Fibroblast of skin of abdomen (primary cell): Measurements from ENCODE around the gene FRAS1.
"Not testable (repeated sequence)": the region's sequence is repeated elsewhere in the genome, so short reads cannot be mapped to it uniquely, and the experiment has no call there.

Source experiments
- DNase-seq: peaks from one replicate; pipeline ENCODE4 v3.0.0-alpha.2; 2013

Gene FRAS1

DNA sequence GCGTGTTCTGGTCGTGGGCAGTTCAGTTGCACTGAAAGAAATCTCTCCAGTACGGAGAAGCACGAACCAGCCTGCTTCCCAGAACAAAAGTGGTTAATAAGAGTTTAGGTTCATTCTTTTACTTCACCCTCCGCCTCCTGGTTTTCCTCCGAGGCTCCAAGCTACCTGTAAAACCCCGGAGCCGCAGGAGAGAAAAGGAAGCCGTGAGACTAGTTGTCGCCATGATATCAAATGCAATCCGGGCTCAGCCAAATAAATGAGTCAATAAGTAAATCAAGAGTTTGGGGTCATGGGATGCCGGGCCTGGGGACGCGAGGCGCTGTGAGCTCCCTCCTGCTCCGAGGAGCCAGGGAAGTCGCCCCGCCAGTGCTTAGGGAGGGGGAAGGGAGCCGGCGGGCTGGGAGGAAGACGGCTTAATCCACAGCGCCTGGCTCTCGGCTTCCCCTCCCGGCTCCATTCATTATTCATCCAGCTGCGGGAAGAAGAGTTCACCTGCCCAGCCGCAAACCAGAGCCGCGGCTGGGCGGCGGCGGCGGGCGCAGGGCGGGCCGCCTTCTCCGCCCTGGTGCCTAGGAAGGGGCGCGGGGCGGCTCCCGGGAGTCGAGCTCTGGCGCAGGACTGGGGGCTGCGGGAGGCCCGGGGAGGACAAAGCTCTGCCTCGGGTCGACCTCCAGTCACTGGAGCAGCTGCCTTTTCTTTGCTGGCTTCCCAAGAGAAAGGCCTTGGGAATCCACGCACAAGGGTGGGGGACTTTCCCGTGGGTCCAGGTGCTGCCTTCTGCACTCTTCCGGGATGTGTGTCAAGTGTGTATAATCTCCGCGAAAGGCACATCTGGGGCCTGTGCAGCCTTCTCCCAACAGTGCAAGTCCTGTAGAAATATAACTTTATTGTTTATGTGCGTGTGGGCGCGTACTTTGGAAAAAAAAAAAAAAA is 1.7 kb downstream of the FRAS1 start:
- peak; percentile 47 for DNase-seq

DNA sequence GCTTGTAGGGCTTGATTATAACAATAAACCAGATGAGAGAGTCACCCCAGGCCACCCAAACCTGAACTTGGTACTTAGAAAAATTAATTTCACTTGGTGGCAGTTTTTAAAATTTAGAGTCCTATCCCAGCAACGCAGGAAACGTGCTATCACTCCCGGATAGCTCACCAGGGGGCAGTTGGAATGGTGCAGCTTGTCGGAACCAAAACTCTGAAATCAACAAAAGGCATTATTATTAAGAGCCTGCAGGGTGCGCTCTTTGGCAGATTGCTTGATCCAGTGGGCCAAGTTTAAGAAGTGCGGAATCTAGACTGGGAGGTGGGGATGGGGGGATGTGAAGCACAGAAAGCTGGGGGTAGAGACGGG is 2.4 kb downstream of the FRAS1 start:
- DNase-seq = peak; percentile 80

DNA sequence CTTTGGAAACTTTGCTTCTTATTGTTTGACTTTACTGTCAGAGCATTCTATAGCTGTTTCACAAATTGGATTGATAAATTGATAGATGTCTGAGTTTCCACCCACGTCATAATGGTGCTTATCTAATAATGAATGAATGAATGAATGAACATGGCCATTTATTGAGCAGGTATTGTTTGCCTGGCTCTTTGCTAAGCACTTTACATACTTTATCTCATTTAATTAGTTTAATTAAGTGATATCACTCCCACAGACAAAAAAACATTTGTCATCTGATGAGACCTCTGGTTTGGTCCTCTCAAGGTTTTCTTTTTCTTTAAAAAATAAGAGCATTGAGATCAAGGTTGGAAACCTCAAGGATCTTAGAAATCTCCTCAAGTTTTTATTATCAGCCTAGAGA is 2.8 kb downstream of the FRAS1 start:
- DNase-seq = no peak

DNA sequence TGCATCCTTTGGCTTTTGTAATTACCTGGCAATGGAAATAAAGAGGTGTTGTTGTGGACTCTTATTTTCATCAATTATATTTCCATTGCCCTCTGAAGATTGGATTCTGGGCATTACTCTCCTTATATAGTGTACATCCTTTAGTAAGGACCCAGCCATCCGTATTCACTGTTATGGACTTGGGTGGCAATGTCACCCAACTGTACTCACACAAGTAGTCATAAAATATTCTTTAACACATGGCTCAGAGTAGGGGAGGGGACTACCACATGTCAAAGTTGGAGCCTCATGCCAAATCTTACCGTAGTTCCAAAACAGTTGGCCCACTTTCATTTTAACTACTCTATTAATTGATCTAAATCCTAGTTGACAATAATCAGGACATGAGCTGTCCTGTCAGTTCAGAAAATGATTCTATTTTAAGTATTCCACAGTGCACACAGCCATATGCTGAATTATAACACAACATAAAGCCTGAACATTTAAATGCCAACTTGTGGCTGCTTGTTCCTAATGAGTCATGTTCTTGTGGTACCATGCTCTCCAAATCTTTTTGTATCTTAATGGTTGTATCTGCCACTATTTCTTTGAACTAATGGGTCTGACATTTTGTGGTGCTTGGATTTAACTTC is 4.9 kb downstream of the FRAS1 start:
- no peak for DNase-seq

DNA sequence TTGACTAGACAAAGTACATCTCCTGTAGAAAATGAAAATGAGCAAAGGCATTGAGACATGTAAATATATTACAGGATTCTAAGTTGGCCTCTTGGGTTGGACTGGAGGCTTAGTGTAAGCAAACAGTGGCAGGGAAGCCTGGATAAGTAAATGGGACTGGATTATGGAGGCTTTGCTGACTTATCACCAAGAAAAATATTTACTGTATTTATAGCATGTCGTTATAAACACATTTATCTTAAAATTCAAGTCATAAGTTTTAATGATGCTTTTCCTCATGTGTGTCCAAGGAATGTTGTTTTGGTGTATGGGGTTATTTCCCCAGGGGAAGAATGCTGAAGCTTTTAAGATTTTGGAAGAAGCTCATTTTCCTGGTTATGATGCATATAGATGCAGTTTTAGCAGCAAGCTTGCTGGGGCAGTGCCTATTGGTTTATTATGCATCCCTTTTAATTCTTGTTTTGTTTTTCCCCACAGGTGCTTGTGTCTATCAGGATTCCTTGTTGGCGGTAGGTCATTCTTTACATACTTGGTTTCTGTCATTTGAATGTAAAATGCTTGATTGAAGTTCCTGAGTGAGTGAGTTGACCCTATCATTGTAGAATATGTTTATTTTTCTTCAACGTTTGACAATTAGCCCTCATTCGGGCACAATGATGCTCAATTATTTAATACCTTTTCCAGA is 8.5 kb downstream of the FRAS1 start:
- no peak for DNase-seq

DNA sequence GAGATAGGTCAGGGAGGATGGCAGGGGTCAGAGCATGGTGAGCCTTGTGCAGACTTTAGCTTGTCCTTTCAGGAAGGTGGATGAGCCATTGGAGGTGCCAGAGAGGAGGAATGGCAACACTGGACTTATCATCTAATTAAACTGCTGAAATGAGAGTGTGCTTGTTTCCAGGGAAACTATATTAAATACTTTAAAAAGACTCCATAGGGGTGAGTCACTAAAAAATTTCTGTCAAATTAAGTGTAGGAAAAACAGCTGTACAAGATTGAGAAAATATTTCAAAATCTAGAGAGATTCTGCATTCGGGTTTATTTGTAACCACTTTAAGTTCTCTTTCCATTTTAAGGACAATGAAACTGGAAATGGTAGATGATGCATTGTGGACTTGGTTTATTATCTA is 11.4 kb downstream of the FRAS1 start:
- no peak for DNase-seq

DNA sequence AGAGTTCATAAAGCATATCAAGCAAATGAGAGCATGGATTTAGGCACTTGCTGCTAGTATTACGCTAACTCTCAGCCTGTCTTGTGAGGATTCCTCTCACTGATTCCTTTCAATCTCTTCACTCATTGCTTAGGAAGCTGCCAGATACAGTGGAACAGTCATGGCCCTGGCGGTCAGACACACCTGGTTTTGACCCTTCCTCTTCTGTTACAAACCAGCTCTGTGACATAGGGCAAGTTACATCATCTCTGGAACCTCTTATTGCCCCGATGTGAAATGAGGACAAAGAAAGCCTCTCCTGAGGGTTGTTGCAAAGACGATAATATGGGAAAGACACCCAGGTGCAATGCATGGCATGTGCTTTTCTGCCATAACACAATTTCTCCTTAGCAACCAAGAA is 12.2 kb downstream of the FRAS1 start:
- no peak for DNase-seq

DNA sequence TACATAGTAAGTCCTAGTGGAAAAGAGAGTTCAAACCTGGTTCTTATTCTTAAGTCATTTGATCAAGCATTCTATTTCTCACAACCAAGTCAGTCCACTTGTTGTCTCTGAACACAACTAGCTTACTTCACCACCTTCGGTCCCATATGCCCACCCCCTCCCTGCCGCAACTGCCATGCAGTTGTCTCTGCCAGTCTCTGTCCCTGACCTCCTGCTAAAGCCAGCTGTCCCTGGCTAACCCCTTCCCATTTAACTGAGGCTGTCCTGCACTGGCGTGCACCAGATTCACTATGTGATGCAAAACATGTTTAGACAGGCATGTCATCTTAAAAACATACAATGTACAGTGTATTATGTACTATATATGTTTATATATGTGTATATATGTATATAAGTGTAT is 12.7 kb downstream of the FRAS1 start:
- DNase-seq = no peak

DNA sequence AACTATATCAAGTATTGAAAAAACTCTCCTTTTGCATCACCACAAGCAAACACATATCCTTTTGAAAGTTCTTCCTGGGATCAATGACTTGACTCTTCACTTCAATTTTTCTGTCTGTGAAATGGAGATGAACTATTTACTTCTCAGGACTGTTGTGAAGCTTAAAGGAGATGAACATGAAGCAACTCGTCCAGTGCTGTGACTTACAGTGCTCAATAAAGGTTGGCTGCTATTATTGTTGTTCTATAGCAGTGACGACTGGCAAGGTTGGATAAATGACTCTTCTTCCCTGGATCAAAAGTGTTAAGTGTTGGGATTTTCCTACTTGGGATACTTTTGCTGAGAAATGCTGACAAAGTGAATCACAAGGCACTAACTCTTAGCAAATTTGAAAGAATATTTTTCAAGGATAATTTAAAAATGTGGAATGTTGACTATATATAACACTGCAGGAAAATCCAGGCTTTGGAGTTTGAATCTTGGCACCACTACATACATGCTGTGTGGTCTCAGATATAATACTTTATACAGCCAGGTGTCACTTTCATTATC is 13.7 kb downstream of the FRAS1 start:
- DNase-seq = no peak

DNA sequence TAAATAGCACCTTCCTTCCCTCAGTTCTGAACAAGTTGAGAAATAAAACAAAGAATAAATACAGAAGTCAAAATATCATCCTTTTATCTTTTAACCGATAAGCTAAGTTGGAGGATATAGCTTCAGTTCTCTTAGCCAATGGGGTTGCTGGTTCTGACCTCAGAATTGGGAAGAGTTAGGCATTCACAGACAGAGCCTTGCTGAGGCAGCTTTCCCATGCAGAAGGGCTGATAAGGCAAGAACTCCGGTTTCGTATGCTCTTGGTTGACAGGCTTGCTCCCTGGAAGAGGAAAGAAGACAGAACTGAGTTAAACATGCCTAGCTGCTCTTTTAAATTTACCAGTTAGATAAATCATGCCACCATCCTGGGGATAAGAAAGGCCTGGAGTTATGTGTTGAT is 17.6 kb downstream of the FRAS1 start:
- no peak for DNase-seq

DNA sequence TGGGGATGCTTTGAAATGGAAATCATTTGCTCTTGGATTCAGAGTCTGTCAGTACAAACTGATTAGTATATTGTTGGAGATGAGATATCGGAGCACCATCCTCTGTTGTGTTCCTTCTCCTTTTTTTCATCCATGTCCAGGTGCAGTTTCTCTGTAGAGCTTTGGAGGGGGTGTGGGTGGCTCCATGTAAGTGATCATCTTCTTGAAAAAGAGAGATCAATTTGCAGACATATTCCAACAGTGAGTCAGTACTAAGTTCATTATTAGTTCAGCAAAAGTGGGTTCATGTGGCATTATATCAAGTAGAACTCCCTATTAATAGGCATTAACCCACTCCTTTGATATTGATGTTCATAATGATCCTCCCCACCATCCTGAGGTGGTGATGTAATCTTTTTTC is 18.9 kb downstream of the FRAS1 start:
- no peak for DNase-seq

DNA sequence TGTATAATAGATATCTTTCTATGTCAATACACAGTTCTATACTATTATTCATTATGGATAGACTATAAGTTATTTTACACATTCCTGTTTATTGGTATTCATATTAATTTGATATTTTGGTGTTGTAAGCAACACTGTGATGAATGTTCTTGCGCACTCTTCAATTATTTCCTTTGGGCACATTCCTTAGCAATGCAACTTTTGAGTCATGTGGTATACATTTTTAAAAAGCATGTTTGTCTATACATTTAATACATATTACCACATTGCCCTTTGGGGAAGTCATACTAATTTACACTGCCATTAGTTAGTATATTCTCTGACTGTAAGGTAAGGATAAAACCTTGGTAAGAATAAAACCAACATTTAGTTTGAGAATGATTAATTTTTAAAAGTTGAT is 21.0 kb downstream of the FRAS1 start:
- DNase-seq = no peak

DNA sequence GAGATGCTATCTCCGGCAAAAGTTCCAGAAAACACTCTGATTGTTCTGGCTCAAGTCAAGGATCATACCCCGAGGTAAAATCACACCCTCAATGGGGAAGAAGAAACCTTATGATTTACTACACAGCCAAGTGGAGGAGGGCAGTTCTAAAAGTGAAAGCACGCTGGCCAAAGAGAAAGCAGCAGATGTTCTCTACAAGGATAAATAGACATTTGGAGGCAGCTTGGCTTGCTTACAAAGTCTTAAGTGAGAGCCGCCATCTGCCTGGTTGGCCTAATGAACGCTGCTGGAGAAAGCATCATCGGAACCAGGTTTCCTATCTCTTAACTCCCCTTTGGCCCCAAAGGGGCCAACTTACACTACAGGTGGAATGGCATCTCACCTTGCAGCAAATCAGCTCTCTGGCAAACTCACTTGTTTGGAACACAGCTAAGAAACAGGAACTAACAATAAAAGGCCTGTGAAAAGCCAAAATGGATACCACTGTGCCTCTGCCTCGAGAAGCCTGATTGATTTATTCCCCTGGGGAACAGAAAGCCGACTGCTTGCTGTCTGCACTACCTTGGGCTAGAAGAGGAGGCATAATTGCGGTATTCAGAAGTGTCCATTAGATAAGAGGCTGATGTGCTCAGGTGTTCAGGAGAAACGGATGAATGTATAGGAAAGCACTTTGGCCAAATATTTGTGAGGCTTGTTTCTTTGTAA is 22.8 kb downstream of the FRAS1 start:
- no peak for DNase-seq

DNA sequence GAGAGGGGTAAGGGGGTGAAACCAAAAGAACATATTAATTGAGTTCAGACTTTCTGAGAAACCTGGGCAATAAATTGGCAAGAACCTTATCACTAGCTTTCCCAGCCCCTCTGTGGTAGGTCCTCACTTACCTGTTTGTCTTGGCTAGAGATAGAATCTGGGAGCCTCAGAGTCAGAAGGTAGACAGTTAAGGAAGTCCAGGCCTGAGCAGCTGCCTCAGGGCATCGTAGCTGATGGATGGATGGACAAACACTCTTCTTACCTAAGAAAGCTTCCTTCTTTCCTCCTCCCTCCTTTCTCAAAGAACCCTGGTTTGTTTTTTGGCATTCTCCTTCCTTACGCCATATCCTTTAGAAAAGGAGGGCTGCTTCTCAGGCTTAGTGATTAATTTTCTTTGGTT is 24.4 kb downstream of the FRAS1 start:
- no peak for DNase-seq

DNA sequence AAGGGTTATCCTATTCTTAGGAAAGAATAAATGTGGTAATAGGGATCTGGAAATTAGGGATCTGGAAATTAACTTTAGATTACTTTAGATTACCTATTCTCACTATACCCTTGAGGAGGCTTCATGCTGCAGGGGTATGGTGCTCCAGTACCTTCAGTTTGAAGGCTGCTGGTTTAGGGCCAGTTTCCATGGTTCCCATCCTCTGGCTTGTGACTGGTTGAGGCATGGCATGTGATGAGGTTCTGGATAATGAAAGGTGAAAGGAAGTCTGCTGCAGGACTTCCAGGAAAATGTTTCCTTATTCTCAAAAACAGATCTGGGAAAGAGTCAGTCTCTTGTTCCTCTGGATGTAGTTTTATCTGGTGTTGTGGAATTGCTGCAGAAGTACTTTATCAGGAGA is 25.9 kb downstream of the FRAS1 start:
- no peak for DNase-seq

DNA sequence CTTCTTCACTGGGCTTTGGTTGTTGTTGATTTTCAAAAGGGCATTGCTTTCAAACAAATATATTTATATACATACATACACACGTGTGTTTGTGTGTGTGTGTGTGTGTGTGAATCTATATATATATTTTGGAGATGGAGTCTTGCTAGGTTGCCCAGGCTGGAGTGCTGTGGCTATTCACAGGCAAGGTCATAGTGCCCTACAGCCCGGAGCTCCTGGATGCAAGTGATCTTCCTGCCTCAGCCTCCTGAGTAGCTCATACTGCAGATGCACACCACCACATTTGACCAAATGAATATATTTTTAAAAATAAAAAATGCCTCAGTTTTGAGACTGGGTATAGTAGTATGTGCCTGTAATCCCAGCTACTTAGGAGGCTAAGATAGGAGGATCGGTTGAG is 34.4 kb downstream of the FRAS1 start:
- DNase-seq = no peak

DNA sequence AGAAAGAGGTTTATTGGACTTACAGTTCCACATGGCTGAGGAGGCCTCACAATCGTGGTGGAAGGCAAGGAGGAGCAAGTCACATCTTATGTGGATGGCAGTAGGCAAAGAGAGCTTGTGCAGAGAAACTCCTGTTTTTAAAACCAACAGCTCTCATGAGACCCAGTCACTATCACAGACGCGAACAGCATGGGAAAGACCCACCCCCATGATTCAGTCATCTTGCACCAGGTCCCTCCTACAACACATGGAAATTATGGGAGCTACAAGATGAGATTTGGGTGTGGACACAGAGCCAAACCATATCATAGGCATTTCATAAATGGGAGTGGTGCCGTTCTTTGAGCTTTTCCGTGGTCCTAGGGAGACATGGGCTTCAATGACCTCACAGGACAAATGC is 35.2 kb downstream of the FRAS1 start:
- not testable (repeated sequence) for DNase-seq

DNA sequence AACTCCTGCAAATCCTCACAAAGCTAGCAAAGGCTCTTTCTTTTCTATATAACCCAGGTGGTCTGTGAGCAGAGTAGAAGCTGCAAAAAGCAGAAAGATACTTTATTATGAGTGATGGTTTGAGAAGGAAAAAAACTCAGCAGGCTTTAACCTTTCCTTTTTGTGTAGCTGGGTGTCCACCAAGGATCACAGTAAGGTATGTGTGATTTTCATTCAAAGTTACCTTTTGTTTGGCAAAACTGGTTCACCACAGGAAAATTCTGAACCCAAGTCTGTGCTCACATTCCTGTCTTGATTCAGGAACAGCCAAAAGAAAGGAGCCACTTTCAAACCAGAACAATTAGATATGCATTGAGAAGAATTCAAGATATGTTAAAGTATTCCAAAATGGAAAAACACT is 35.7 kb downstream of the FRAS1 start:
- DNase-seq = no peak

DNA sequence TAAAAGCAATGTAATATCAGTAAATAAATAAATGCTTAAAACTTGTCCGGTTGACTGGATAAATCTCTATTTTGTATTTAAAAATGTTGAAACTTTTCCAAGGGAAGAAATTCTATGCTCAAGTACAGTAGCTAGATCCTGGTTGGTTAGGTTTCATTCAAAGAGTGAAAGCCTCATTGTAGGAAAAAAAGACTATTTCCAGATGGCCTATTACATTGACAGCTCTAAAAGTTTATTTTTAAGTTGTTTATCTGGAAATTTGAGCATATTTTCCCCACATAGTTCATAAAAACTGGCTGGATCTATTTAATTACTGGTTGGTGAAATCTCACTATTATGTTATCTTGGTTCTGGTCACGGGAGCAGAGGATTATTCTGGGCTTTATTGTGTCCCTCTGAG is 38.0 kb downstream of the FRAS1 start:
- DNase-seq = no peak

DNA sequence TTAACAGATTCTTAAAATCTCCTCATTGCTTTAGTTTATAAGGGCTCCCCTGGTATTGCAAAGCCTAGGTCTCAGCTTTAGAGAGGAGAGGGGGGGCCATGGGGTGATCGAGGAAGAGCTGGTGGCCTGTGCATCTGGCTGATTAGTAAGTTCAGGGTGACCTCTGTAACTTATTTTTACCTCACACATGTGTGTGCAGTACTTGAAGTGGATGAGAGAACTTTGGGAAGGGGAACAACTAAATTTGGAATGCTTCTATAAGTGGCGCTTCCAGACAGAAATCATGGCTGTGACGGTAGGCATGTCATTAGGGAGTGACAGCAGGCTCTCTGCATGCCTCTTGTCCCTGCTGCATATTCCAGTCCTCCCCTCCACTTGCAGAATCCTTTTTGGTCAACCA is 41.9 kb downstream of the FRAS1 start:
- no peak for DNase-seq

DNA sequence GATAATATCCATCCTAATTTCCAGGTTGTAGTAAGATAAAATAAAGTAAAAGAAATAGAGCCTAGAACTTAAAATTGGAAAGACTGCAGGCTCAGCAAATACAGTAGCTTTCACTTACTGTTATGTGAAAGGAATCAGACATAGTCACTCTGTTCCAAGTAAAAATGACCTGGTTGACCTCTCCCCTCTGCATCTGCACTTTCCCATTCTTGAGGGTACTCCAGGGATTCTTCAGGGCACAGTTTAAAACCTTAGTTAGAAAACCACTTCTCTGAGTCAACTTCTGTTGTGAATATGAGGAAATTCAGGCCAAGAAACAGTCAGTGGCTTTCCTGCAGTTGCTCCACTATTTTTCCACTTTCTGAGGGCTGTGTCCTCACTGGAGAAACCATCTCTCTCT is 42.9 kb downstream of the FRAS1 start:
- peak; percentile 2 for DNase-seq

DNA sequence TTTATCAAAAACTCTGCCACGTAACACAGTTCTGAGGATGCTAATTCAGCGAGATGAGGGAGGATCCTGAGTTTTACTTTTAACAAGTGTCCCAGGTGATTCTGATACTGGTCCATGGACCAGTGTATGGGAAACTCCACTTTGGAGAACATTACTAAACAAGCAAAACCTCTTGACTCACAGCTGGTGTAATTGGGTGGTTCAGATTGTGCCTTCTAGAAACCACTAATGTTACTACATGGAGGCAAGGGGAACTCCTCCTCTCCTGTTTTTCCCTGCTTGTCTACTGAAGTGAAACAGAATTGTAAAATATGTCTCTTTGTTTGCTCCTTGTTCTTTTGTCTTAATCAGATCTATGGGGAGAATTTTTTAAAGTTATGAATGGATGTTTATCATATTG is 62.6 kb downstream of the FRAS1 start:
- no peak for DNase-seq
